HEK293 (cell line): Measurements from ENCODE around the gene EED.
A peak's percentile ranks its signal among the peaks of the same experiment; 100 is the strongest.

Experiments used
- CTCF ChIA-PET: fragments of 350-600 bp; formaldehyde crosslinking; extraction: SDS; loops from one replicate; lab custom pipeline; 2021; ENCODE audit warnings: antibody characterized with exemption; lab: Yijun Ruan, JAX
- POLR2A ChIA-PET: fragments of 300-600 bp; formaldehyde crosslinking; extraction: SDS; loops from one replicate; lab custom pipeline; 2020; ENCODE audit warnings: antibody characterized with exemption, inconsistent platforms; lab: Yijun Ruan, JAX
- H3K27ac ChIP-seq: fragments of 200-500 bp; sonication (Bioruptor generic); 2 replicates; pipeline ENCODE4 v1.5.1; 2014; ENCODE audit warnings: low read depth, low read length, control low read depth, inconsistent platforms; ENCODE audit errors: extremely low read depth
- H3K36me3 ChIP-seq, 2 experiments: fragments of 200-500 bp in 1 of 2; sonication (Bioruptor generic) in 1 of 2; 1 replicate in 1 of 2; 2 replicates in 1 of 2; pipeline ENCODE4 v1.5.1; 2014 to 2017; ENCODE audit warnings: inconsistent platforms in 2 of 2, low read length in 2 of 2; ENCODE audit not compliant: control insufficient read depth in 2 of 2, insufficient read depth in 1 of 2
- H3K4me1 ChIP-seq: fragments of 200-500 bp; sonication (Bioruptor generic); 2 replicates; pipeline ENCODE4 v1.5.1; 2014; ENCODE audit warnings: mild to moderate bottlenecking, low read length, inconsistent platforms; ENCODE audit not compliant: control insufficient read depth, insufficient read depth
- H3K4me3 ChIP-seq: 2 replicates; pipeline ENCODE4 v1.5.1; 2011; ENCODE audit warnings: low read depth, mild to moderate bottlenecking, control low read depth, low read length, moderate library complexity
- H3K9me3 ChIP-seq: fragments of 200-500 bp; sonication (Bioruptor generic); 2 replicates; pipeline ENCODE4 v1.5.1; 2014; ENCODE audit warnings: low read depth, low read length, inconsistent platforms; ENCODE audit not compliant: control insufficient read depth, insufficient read depth
- HOXD13 ChIP-seq: sonication (generic); formaldehyde crosslinking; IDR thresholded peaks from 2 replicates; pipeline ENCODE4 v1.8.0; 2022; ENCODE audit warnings: missing genetic modification reagents, borderline replicate concordance
- INSM2 ChIP-seq: fragments of 450-650 bp; formaldehyde crosslinking; IDR thresholded peaks from 2 replicates; pipeline ENCODE4 v1.5.1; 2016; ENCODE audit warnings: missing biosample characterization, missing genetic modification characterization
- OSR2 ChIP-seq: fragments of 450-650 bp; formaldehyde crosslinking; IDR thresholded peaks from 2 replicates; pipeline ENCODE4 v1.5.1; 2016; ENCODE audit warnings: missing biosample characterization, missing genetic modification characterization
- PRDM6 ChIP-seq: fragments of 450-650 bp; formaldehyde crosslinking; IDR thresholded peaks from 2 replicates; pipeline ENCODE4 v1.5.1; 2017; ENCODE audit warnings: missing biosample characterization, missing genetic modification characterization
- SALL2 ChIP-seq: fragments of 450-650 bp; formaldehyde crosslinking; IDR thresholded peaks from 2 replicates; pipeline ENCODE4 v1.5.0; 2017; ENCODE audit warnings: missing biosample characterization, mild to moderate bottlenecking, missing genetic modification characterization, borderline replicate concordance
- TCF7L2 ChIP-seq: IDR thresholded peaks from 2 replicates; pipeline ENCODE4 v1.6.1; 2011; ENCODE audit warnings: low read depth, mild to moderate bottlenecking, inconsistent platforms, low read length, moderate library complexity, borderline replicate concordance
- ZBTB6 ChIP-seq: fragments of 450-650 bp; formaldehyde crosslinking; IDR thresholded peaks from 2 replicates; pipeline ENCODE4 v1.5.1; 2017; ENCODE audit warnings: missing biosample characterization, missing genetic modification characterization
- ZFP3 ChIP-seq: fragments of 450-650 bp; formaldehyde crosslinking; IDR thresholded peaks from 2 replicates; pipeline ENCODE4 v1.5.1; 2016; ENCODE audit warnings: low read depth, missing biosample characterization, missing genetic modification characterization
- ZNF175 ChIP-seq: fragments of 450-650 bp; formaldehyde crosslinking; IDR thresholded peaks from 2 replicates; pipeline ENCODE4 v1.5.1; 2016; ENCODE audit warnings: missing biosample characterization, missing genetic modification characterization
- ZNF221 ChIP-seq: fragments of 450-650 bp; formaldehyde crosslinking; IDR thresholded peaks from 2 replicates; pipeline ENCODE4 v1.5.1; 2017; ENCODE audit warnings: missing biosample characterization, missing genetic modification characterization, borderline replicate concordance
- ZNF404 ChIP-seq: fragments of 450-650 bp; formaldehyde crosslinking; IDR thresholded peaks from 2 replicates; pipeline ENCODE4 v1.5.1; 2017; ENCODE audit warnings: missing biosample characterization, missing genetic modification characterization
- ZNF585B ChIP-seq: fragments of 450-650 bp; formaldehyde crosslinking; IDR thresholded peaks from 2 replicates; pipeline ENCODE4 v1.5.1; 2016; ENCODE audit warnings: missing biosample characterization, missing genetic modification characterization
- ZNF768 ChIP-seq: fragments of 450-650 bp; formaldehyde crosslinking; IDR thresholded peaks from 2 replicates; pipeline ENCODE4 v1.5.1; 2018; ENCODE audit warnings: missing biosample characterization, mild to moderate bottlenecking, missing genetic modification characterization
- ZSCAN30 ChIP-seq: fragments of 450-650 bp; IDR thresholded peaks from 2 replicates; pipeline ENCODE4 v1.5.1; 2018; ENCODE audit warnings: missing biosample characterization, mild to moderate bottlenecking, missing genetic modification characterization, moderate library complexity
- TF ChIP-seq, protein P1 (sequence below): fragments of 450-650 bp; formaldehyde crosslinking; IDR thresholded peaks from 2 replicates; pipeline ENCODE4 v1.5.1; 2016; ENCODE audit warnings: missing biosample characterization, missing genetic modification characterization
- TF ChIP-seq, protein P2 (sequence below): fragments of 450-650 bp; formaldehyde crosslinking; IDR thresholded peaks from 2 replicates; pipeline ENCODE4 v1.5.1; 2016; ENCODE audit warnings: missing biosample characterization, missing genetic modification characterization
- TF ChIP-seq, protein P3 (sequence below): fragments of 450-650 bp; formaldehyde crosslinking; IDR thresholded peaks from 2 replicates; pipeline ENCODE4 v1.5.1; 2016; ENCODE audit warnings: missing biosample characterization, missing genetic modification characterization

EED gene

GRCh38 chr11:86194998-86195397 lies 49.6 kb upstream of the EED start (continued):
- TF ChIP-seq PRDM6 (tag by site-specific recombination) (no peak), ZSCAN30 (tag by site-specific recombination) (no peak), HOXD13 (CRISPR knock-in tag) (no peak), ZNF221 (tag by site-specific recombination) (no peak), ZNF404 (tag by site-specific recombination) (no peak), ZNF175 (no peak)

DNA sequence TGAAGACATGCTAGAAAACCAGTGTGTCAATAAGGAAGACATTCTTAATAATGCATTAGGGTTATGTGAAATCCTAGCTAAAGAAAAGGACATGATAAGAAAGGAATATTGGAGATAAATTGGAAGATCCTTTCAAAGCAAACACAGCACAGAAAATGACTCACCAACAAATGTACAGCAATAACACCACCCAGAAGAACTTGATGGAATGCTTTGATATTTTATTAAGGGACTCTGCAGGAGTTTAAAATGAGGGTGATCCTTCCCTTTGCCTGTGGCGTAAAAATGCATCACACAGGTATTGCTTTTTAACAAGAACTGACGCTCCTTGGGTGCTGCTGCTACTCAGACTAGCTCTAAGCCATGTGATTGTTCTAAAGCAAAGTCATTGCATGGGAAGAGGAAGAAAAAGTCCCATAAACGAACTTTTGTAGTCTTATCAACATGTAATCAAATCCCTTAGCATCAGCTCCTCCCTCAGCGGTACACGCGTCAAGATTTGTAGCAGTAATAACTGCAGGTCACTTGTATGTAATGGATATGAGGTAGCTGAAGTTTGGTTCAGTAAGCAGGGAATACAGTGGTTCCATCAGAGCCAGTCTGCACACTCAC lies 48.4 kb upstream of the EED start:
- no peaks in the 10 kb centered on the region for H3K36me3 ChIP-seq
- CTCF ChIA-PET: interaction anchor here (0.6 to 2.4 kb wide), 8 partner anchors 10 to 465 kb away, joined by 3 to 6 read pairs (median 3); no protein-coding TSS in a partner anchor
- TF ChIP-seq OSR2 (tag by site-specific recombination) (peak; percentile 36; the same call in 1 of the 2 replicates), ZNF585B (tag by site-specific recombination) (no peak)
- H3K4me3 ChIP-seq: no peak overlapping the region
- no peak overlapping the region for H3K27ac ChIP-seq
- no peaks in the 10 kb centered on the region for H3K4me1 ChIP-seq
- POLR2A ChIA-PET: interaction anchor here (0.9 kb wide), 1 partner anchor 127 kb away, joined by 3 read pairs; the partner anchor contains the start of gene PICALM
- no peaks in the 10 kb centered on the region for H3K9me3 ChIP-seq

GRCh38 chr11:86196913-86197312 lies 47.6 kb upstream of the EED start:
- CTCF ChIA-PET: interaction anchor here (0.6 to 1.6 kb wide), 4 partner anchors 15 to 1227 kb away, joined by 3 read pairs; no protein-coding TSS in a partner anchor
- TF ChIP-seq, protein P1, sequence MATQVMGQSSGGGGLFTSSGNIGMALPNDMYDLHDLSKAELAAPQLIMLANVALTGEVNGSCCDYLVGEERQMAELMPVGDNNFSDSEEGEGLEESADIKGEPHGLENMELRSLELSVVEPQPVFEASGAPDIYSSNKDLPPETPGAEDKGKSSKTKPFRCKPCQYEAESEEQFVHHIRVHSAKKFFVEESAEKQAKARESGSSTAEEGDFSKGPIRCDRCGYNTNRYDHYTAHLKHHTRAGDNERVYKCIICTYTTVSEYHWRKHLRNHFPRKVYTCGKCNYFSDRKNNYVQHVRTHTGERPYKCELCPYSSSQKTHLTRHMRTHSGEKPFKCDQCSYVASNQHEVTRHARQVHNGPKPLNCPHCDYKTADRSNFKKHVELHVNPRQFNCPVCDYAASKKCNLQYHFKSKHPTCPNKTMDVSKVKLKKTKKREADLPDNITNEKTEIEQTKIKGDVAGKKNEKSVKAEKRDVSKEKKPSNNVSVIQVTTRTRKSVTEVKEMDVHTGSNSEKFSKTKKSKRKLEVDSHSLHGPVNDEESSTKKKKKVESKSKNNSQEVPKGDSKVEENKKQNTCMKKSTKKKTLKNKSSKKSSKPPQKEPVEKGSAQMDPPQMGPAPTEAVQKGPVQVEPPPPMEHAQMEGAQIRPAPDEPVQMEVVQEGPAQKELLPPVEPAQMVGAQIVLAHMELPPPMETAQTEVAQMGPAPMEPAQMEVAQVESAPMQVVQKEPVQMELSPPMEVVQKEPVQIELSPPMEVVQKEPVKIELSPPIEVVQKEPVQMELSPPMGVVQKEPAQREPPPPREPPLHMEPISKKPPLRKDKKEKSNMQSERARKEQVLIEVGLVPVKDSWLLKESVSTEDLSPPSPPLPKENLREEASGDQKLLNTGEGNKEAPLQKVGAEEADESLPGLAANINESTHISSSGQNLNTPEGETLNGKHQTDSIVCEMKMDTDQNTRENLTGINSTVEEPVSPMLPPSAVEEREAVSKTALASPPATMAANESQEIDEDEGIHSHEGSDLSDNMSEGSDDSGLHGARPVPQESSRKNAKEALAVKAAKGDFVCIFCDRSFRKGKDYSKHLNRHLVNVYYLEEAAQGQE (tag by site-specific recombination): no peak
- TF ChIP-seq SALL2 (tag by site-specific recombination) (no peak), ZFP3 (no peak), ZBTB6 (tag by site-specific recombination) (no peak), TCF7L2 (no peak), ZNF585B (tag by site-specific recombination) (no peak)
- POLR2A ChIA-PET: no interaction called here

GRCh38 chr11:86197448-86197847 lies 47.1 kb upstream of the EED start:
- CTCF ChIA-PET: interaction anchor here (0.7 kb wide), 1 partner anchor 1227 kb away, joined by 3 read pairs; no protein-coding TSS in a partner anchor
- POLR2A ChIA-PET: no interaction called here
- Histone ChIP-seq H3K4me3 (no peak overlapping the region), H3K9me3 (no peaks in the 10 kb centered on the region), H3K27ac (no peak overlapping the region), H3K4me1 (no peaks in the 10 kb centered on the region), H3K36me3 (no peaks in the 10 kb centered on the region)
- TF ChIP-seq ZNF768: no peak
- TF ChIP-seq INSM2 (tag by site-specific recombination): no peak
- TF ChIP-seq, protein P2, sequence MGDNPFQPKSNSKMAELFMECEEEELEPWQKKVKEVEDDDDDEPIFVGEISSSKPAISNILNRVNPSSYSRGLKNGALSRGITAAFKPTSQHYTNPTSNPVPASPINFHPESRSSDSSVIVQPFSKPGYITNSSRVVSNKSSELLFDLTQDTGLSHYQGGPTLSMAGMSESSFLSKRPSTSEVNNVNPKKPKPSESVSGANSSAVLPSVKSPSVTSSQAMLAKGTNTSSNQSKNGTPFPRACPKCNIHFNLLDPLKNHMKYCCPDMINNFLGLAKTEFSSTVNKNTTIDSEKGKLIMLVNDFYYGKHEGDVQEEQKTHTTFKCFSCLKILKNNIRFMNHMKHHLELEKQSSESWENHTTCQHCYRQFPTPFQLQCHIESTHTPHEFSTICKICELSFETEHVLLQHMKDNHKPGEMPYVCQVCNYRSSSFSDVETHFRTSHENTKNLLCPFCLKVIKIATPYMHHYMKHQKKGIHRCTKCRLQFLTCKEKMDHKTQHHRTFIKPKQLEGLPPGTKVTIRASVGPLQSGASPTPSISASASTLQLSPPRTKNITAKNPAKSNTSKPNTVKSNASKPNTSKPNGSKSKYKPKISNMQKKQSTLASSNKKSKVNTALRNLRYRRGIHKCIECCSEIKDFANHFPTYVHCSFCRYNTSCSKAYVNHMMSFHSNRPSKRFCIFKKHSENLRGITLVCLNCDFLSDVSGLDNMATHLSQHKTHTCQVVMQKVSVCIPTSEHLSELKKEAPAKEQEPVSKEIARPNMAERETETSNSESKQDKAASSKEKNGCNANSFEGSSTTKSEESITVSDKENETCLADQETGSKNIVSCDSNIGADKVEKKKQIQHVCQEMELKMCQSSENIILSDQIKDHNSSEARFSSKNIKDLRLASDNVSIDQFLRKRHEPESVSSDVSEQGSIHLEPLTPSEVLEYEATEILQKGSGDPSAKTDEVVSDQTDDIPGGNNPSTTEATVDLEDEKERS: no peak
- TF ChIP-seq, protein P3, sequence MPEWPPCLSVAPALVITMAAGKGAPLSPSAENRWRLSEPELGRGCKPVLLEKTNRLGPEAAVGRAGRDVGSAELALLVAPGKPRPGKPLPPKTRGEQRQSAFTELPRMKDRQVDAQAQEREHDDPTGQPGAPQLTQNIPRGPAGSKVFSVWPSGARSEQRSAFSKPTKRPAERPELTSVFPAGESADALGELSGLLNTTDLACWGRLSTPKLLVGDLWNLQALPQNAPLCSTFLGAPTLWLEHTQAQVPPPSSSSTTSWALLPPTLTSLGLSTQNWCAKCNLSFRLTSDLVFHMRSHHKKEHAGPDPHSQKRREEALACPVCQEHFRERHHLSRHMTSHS (tag by site-specific recombination): no peak

More at GRCh38 chr11:86196913-86197312, 47.6 kb upstream of the EED start:
- Histone ChIP-seq H3K4me3 (no peak overlapping the region), H3K4me1 (no peaks in the 10 kb centered on the region), H3K36me3 (no peaks in the 10 kb centered on the region), H3K9me3 (no peaks in the 10 kb centered on the region), H3K27ac (no peak overlapping the region)
